ENCODE data around the gene AOPEP.

The AOPEP gene

DNA sequence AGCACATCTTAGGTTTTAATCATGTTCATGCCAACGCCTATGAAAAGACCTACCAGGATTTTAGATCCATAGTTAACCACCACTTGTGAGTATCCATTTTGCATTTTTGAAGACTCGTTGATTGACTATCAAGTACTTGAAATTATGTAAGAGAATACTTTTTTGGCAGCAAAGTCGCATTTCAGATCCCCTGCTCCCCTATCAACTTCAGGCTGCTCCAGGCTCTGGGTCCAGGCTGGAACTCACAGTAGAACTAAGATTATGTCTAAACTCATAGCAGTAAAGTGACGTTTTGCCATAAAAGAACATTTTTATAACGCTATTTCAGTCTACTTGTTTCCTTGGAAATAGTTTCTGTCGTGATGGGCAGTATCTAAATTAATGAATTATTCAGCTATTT is 323.3 kb downstream of the AOPEP start:
- DNase-seq (ENCODE audit: extremely low read depth, low read depth) = no peak
- TF ChIP-seq CTCF (IDR thresholded peaks at IDR 0.05; ENCODE audit: low read depth, low read length) = no peak

DNA sequence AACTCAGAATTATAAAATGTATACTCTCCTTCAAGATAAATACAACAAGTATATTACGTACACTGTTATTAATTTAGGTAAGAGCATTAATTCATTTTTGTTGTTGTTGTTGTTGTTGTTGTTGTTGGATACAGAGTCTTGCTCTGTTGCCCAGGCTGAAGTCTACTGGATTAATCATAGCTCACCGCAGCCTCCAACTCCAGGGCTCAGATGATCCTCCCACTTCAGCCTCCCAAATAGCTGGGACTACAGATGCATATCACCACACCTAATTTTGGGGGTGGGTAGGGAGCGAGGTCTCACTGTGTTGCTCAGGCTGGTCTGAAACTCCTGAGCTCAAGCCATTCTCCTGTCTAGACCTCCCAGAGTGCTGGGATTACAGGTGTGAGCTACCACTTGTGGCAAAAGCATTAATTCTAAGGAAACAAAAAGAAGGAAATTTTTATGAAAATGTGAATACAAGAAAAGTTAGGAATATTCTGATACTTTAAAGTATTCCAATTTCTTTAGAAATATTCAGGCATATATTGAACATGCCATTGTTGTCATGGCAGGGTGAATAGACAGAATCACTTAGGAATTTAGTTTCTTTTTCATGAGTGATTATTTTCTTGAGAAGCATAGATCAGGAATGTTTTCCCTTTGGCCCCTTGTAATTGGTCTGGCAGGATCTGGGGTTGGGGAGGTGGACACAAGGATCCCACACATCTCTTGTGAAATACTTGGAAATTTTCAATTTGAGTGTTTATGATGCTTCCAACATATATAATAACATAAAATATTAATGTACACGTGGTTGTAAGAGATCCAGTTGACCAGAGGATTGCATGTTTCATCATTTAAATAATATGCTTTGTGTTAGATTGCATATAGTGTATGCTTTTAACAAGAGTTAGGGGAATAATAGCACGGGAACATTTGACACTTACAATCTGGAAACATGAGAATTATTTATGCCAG is 327.4 kb downstream of the AOPEP start:
- TF ChIP-seq CTCF (IDR thresholded peaks at IDR 0.05; ENCODE audit: low read depth, low read length) = no peak
- DNase-seq (ENCODE audit: extremely low read depth, low read depth) = no peak

- DNase-seq (ENCODE audit: extremely low read depth, low read depth) = no peak
- no peak for TF ChIP-seq CTCF (IDR thresholded peaks at IDR 0.05; ENCODE audit: low read depth, low read length)
Observed at GRCh38 chr9:95055334-95055850, 328.9 kb downstream of the AOPEP start.

DNA sequence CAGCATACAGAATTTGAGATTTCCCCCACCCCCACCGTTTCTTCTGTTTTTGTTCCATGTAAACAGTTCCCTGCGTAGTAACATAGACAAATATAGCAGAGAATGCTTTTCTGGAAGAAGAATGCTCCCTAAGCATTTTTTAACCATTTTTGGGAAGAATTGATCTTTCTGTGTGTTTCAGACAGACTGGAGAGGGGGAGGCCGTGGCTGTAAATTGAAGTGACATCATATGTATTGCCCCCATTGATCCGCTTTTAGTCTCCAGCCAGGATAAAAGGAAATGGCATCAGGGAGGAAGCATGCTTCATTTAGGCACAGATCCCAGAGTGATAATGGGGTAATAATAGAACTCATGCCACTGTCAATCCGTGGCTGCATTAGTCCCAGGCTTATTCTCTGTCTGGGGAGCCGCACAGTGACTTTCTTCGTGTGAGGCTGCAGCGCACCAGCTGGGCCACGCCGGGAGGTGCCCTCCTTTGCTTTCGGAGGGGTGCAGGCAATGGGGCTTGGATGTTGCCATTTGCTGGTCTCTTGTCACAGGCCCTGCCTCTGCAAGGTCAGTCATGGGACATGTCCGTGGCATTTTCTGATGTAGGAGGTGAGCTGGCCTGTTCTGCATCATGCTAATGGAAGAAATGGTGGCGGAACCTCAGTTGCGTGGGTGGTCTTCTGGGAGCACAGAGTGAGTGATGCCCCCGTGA is 329.5 kb downstream of the AOPEP start:
- DNase-seq (ENCODE audit: extremely low read depth, low read depth) = peak; percentile 28
- TF ChIP-seq CTCF (IDR thresholded peaks at IDR 0.05; ENCODE audit: low read depth, low read length) = no peak

DNA sequence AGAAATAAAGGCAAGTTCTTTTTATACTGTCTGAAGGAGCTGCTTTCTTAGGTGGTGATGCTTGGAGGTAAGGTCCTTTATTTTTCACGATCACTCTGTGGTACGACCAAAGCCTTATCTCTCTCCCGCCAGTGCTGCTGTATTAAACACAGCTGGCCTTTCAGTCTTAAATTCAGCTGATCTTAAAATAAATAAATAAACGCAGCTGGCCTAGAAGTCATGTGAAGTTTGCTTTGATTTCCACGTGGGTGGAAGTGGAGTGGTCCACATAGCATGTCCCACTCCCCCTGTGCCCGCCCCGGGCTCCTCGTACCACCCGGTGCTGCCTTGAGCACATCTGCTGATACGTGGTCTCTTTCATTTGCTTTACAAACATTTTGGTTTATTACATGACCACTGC is 330.6 kb downstream of the AOPEP start:
- no peak for TF ChIP-seq CTCF (IDR thresholded peaks at IDR 0.05; ENCODE audit: low read depth, low read length)
- DNase-seq (ENCODE audit: extremely low read depth, low read depth) = no peak

DNA sequence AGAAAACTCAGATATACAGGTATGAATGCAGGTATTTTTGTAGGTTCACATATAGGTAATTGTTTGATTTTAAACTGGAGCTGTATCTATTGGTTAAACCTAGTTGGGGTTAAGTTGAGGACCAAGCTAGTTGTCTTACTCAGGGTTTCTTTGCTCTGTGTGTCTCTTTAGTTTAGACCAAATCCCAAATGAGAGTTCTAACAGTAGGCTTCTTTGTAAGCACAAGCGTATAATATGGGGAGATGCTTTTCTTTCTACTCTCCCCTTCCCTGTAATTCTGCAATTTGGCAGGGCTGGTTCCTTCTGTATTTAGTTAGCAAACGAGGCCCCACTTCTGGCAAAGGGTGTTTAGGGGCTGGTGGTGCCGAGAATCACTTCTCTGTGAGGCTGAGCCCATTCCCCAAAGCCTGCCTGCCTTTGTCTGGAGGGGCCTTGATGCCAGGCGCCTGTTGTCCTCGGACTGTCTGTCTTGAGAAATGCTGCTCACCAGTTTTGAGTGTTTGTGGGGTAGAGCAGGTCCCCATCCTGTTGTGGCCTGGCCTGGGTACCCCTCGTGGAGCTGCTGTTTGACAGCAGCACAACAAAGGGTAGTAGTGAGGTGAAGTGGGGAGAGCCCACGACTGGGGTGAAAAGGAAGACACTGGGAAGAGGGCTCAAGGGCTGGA is 331.8 kb downstream of the AOPEP start:
- no peak for DNase-seq (ENCODE audit: extremely low read depth, low read depth)
- TF ChIP-seq CTCF (IDR thresholded peaks at IDR 0.05; ENCODE audit: low read depth, low read length) = no peak
